K562 (cell line): Measurements from ENCODE around the gene ACOT13. TPM values are rescaled to one million over a fixed set of nuclear protein-coding genes. Genes with fewer than 3 reads are reported as not detected.
A peak's percentile ranks its signal among the peaks of the same experiment; 100 is the strongest.
"Not testable (repeated sequence)": the region's sequence is repeated elsewhere in the genome, so short reads cannot be mapped to it uniquely, and the experiment has no call there.

Source experiments
- ATAC-seq: fragments of 200-7000 bp; cut with Tn5 transposase; 3 replicates; pipeline ENCODE4 v1.9.1; 2020; ENCODE audit warnings: moderate library complexity
- BruUV-seq: library from RNA; stranded (reverse); fragments of 400-500 nt; replicated peaks from 2 replicates; lab custom pipeline; 2021; lab: Mats Ljungman, UMichigan
- CTCF ChIA-PET: fragments of 300-600 bp; formaldehyde crosslinking; extraction: SDS; loops from one replicate; lab custom pipeline; 2021; ENCODE audit warnings: low intra/inter-chr PET ratio; lab: Yijun Ruan, JAX
- POLR2A ChIA-PET: fragments of 300-600, 350-650 bp; sonication (Branson Sonifier 250); formaldehyde crosslinking; extraction: SDS; loops from one replicate; lab custom pipeline; 2021; ENCODE audit warnings: antibody characterized with exemption, inconsistent platforms; lab: Yijun Ruan, JAX
- DNase-seq, 4 experiments: peaks; one replicate each; pipeline versions ENCODE4 v3.0.0 to v3.0.0-alpha.2; 2011 to 2018; ENCODE audit warnings: low spot score in 3 of 4, mixed read lengths in 3 of 4; ENCODE audit errors: extremely low read depth in 1 of 4
- FAIRE-seq: peaks from 2 replicates; lab custom pipeline; 2011; peaks lifted over from hg19 to GRCh38; lab: Jason Lieb, UNC
- H2AFZ ChIP-seq: 2 replicates; pipeline ENCODE4 v1.6.0; 2011; ENCODE audit warnings: low read depth, low read length, control low read depth, inconsistent platforms
- H3K27ac ChIP-seq: fragments of 200-600 bp; 3 replicates; pipeline ENCODE4 v1.8.0; 2011; ENCODE audit warnings: low read depth, mild to moderate bottlenecking, control low read depth, inconsistent platforms, low read length, moderate library complexity, mixed read lengths; ENCODE audit errors: extremely low read depth
- H3K27me3 ChIP-seq, 2 experiments: fragments of 300-600 bp in 1 of 2; 2 replicates in 1 of 2; 3 replicates in 1 of 2; pipeline versions ENCODE4 v1.6.0 to v1.8.0; 2011; ENCODE audit warnings: inconsistent platforms in 2 of 2, low read length in 2 of 2, mild to moderate bottlenecking in 1 of 2, mixed read lengths in 1 of 2, moderate library complexity in 1 of 2; ENCODE audit not compliant: control insufficient read depth in 2 of 2, insufficient read depth in 2 of 2
- H3K36me3 ChIP-seq: fragments of 300-600 bp; 3 replicates; pipeline ENCODE4 v1.8.0; 2011; ENCODE audit warnings: mild to moderate bottlenecking, low read length, inconsistent platforms; ENCODE audit not compliant: control insufficient read depth, insufficient read depth
- H3K4me1 ChIP-seq, 2 experiments: fragments of 200-600 bp in 1 of 2; replicated peaks in 1 of 2; 2 replicates in 1 of 2; 3 replicates in 1 of 2; pipeline versions ENCODE4 v1.5.1 to v1.8.0; 2011; ENCODE audit warnings: inconsistent platforms in 2 of 2, low read length in 2 of 2, mild to moderate bottlenecking in 1 of 2, mixed read lengths in 1 of 2, moderate library complexity in 1 of 2; ENCODE audit not compliant: control insufficient read depth in 2 of 2, insufficient read depth in 2 of 2
- H3K4me2 ChIP-seq: 2 replicates; pipeline ENCODE4 v1.6.1; 2011; ENCODE audit warnings: low read length, control low read depth, inconsistent platforms, mixed read lengths; ENCODE audit not compliant: insufficient read depth
- H3K4me3 ChIP-seq: fragments of 200-600 bp; sonication (generic), shearing (Covaris generic); 2 replicates; pipeline ENCODE4 v1.5.1; 2016; ENCODE audit warnings: control low read depth, inconsistent platforms
- H3K79me2 ChIP-seq: fragments of 200-600 bp; 3 replicates; pipeline ENCODE4 v1.8.0; 2011; ENCODE audit warnings: low read length, inconsistent platforms; ENCODE audit not compliant: control insufficient read depth, insufficient read depth
- H3K9ac ChIP-seq, 2 experiments: 2 replicates each; pipeline versions ENCODE4 v1.6.0 to v1.6.1; 2011; ENCODE audit warnings: low read depth in 2 of 2, low read length in 2 of 2, control low read depth in 1 of 2, inconsistent platforms in 1 of 2, mild to moderate bottlenecking in 1 of 2, mixed read lengths in 1 of 2; ENCODE audit not compliant: insufficient read depth in 1 of 2
- H3K9me1 ChIP-seq: one replicate; pipeline ENCODE4 v1.6.0; 2011; ENCODE audit warnings: inconsistent platforms, mild to moderate bottlenecking, low read length, moderate library complexity; ENCODE audit not compliant: control insufficient read depth, insufficient read depth
- H3K9me3 ChIP-seq: replicated peaks from 2 replicates; pipeline ENCODE4 v1.5.1; 2011; ENCODE audit warnings: low read depth, low read length, inconsistent platforms; ENCODE audit not compliant: control insufficient read depth, insufficient read depth
- H4K20me1 ChIP-seq: replicated peaks from 2 replicates; pipeline ENCODE4 v1.6.1; 2011; ENCODE audit warnings: low read length, inconsistent platforms, mixed read lengths; ENCODE audit not compliant: control insufficient read depth, insufficient read depth
- CBX3 ChIP-seq, 2 experiments: IDR thresholded peaks; 1 replicate in 1 of 2; 2 replicates in 1 of 2; pipeline ENCODE4 v1.6.1; 2012; ENCODE audit warnings: inconsistent platforms in 2 of 2, low read length in 2 of 2, borderline replicate concordance in 1 of 2, control low read depth in 1 of 2
- ESRRB ChIP-seq: fragments of 250-450 bp; sonication (Bioruptor Pico); IDR thresholded peaks from 2 replicates; pipeline ENCODE4 v1.5.0; 2020; ENCODE audit warnings: mild to moderate bottlenecking, moderate library complexity, borderline replicate concordance
- NFXL1 ChIP-seq: fragments of 450-650 bp; formaldehyde crosslinking; IDR thresholded peaks from 2 replicates; pipeline ENCODE4 v1.4.0; 2021; ENCODE audit warnings: mild to moderate bottlenecking
- POLR2B ChIP-seq: fragments of 450-650 bp; IDR thresholded peaks from 2 replicates; pipeline ENCODE4 v1.6.1; 2018; ENCODE audit warnings: low read depth; ENCODE audit not compliant: partially characterized antibody
- TRIM28 ChIP-seq: fragments of 450-650 bp; IDR thresholded peaks from 2 replicates; pipeline ENCODE4 v1.6.1; 2017
- ZNF280A ChIP-seq: fragments of 450-650 bp; IDR thresholded peaks from 2 replicates; pipeline ENCODE4 v1.6.1; 2018; ENCODE audit warnings: mild to moderate bottlenecking, low read depth; ENCODE audit not compliant: partially characterized antibody
- ZNF280B ChIP-seq: fragments of 250-450 bp; sonication (Bioruptor Pico); IDR thresholded peaks from 2 replicates; pipeline ENCODE4 v1.5.1; 2021; ENCODE audit warnings: mild to moderate bottlenecking
- ZNF696 ChIP-seq: fragments of 250-450 bp; sonication (Bioruptor Pico); conservative IDR thresholded peaks from 2 replicates; pipeline ENCODE4 v1.4.0; 2020; ENCODE audit warnings: mild to moderate bottlenecking, moderate library complexity
- in situ Hi-C: fragments of 300-500 bp; cut with MboI; formaldehyde crosslinking; loops from 4 replicates; pipeline ENCODE4 v1.15.0; 2018; ENCODE audit warnings: inconsistent platforms, mixed read lengths
- intact Hi-C: fragments of 100-400 bp; cut with micrococcal nuclease; formaldehyde crosslinking; loops from 2 replicates; pipeline ENCODE4 v1.14.2; 2022
- polyA plus RNA-seq, 8 experiments: library from polyadenylated mRNA; depleted of rRNA in 4 of 8; stranded (reverse) in 5 of 8; unstranded in 3 of 8; fragments of >200 nt; fragmentation: Nextera tagmentation in 2 of 8; fragmentation: Illumina TruSeq in 1 of 8; extraction: Ambion mirVana in 2 of 8; extraction: Trizol in 1 of 8; gene quantifications; 2 replicates each; pipeline versions ENCODE4 v1.2.1 to v1.2.3, GENCODE V29; 2011 to 2014; ENCODE audit warnings: inconsistent platforms in 1 of 8, missing spikeins in 1 of 8
- total RNA-seq, 7 experiments: library from RNA; depleted of rRNA in 6 of 7; stranded (reverse); fragments of >200 nt in 6 of 7; fragmentation: Illumina TruSeq in 2 of 7; extraction: Trizol in 2 of 7; gene quantifications; 2 replicates each; pipeline versions ENCODE4 v1.2.1 to v1.2.3, GENCODE V29; 2011 to 2021; ENCODE audit warnings: low replicate concordance in 1 of 7
- TF ChIP-seq, protein P1 (sequence below): fragments of 250-450 bp; sonication (Bioruptor Pico); IDR thresholded peaks from 2 replicates; pipeline ENCODE4 v1.8.0; 2022; ENCODE audit warnings: inconsistent platforms

ACOT13 gene
- total and polyA plus RNA-seq, 9 of the 15 experiments (the other 6 are each of a cell fraction or from before 2014, with no cell fraction given) = 14.1 to 129 (median 65.7) TPM

DNA sequence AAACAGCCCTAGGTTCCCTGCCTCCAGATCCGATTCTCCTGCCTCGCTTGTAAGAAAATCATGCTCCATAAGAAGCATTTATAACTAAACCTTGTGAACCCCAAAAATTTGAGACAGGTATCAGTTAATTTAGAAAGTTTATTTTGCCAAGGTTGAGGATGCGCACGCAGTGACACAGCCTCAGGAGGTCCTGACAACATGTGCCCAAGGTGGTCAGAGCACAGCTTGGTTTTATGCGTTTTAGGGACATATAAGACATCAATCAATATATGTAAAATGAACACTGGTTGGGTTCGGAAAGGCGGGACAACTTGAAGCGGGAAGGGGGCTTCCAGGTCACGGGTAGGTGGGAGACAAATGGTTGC, 2.1 kb downstream of the ACOT13 start (continued):
- TF ChIP-seq ESRRB (no peak), ZNF696 (CRISPR knock-in tag) (no peak), POLR2B (peak; percentile 14), NFXL1 (CRISPR knock-in tag) (no peak)
- TF ChIP-seq, protein P1, sequence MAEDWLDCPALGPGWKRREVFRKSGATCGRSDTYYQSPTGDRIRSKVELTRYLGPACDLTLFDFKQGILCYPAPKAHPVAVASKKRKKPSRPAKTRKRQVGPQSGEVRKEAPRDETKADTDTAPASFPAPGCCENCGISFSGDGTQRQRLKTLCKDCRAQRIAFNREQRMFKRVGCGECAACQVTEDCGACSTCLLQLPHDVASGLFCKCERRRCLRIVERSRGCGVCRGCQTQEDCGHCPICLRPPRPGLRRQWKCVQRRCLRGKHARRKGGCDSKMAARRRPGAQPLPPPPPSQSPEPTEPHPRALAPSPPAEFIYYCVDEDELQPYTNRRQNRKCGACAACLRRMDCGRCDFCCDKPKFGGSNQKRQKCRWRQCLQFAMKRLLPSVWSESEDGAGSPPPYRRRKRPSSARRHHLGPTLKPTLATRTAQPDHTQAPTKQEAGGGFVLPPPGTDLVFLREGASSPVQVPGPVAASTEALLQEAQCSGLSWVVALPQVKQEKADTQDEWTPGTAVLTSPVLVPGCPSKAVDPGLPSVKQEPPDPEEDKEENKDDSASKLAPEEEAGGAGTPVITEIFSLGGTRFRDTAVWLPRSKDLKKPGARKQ = 0 out of 2 replicates have a peak, but pooled peaks have one; percentile 57
- TF ChIP-seq, all 486 proteins: peak for 19

DNA sequence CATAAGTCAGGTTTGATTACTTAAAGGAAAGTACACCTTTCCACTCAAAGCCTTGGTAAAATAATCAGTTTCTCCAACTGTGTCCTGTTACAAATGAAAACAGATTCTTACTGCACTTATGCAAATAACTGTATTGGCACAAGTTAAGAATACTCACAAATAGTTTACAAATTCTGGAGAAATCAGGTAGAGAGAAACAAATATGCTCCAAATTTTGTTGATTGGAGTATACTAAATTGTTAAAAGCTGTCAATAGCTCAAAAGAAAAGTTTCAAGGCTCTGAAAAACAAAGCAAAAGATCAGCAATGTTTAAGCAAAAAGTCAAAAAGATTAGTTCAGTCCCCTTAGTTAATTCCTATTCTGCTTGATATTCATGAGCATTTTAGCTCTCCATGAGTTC, 3.6 kb downstream of the ACOT13 start:
- DNase-seq, BruUV-seq, H3K27me3 ChIP-seq, H3K4me1 ChIP-seq, in situ Hi-C loops, ATAC-seq, H4K20me1 ChIP-seq, H3K4me3 ChIP-seq, FAIRE-seq, H3K36me3 ChIP-seq, H3K9me3 ChIP-seq, H3K9me1 ChIP-seq, H3K9ac ChIP-seq, H3K27ac ChIP-seq, CTCF ChIA-PET, intact Hi-C loops, H2AFZ ChIP-seq, H3K4me2 ChIP-seq: not testable (repeated sequence)
- TF ChIP-seq CBX3 (IDR thresholded peaks at IDR 0.05; ENCODE audit: borderline replicate concordance in 1 of 2, low read length in 2 of 2) = peak in 1 of 2 experiments; percentile 62; a peak in 1 of 3 replicates
- 0 out of 2 replicates have a peak, but pooled peaks have one; percentile 39 for TF ChIP-seq TRIM28
- TF ChIP-seq ZNF280A = peak; percentile 72
- TF ChIP-seq ZNF280B (CRISPR knock-in tag) = peak; percentile 66; the same call in 1 of the 2 replicates
- POLR2A ChIA-PET = interaction anchor here (0.9 kb wide), 1 partner anchor 25 kb away, joined by 3 read pairs; the partner anchor contains the start of gene KIAA0319
- H3K79me2 ChIP-seq = peaks cover 37% of the 10 kb centered on the region
